ENCODE results near the gene PHACTR3. TPM values are rescaled to one million over a fixed set of nuclear protein-coding genes. Genes with fewer than 3 reads are reported as not detected.

Gene PHACTR3
- total and polyA plus RNA-seq, 7 experiments from 2014 or later: 0.49 TPM; not detected in 6

- no peak overlapping the region for H3K4me3 Mint-ChIP-seq
- Histone ChIP-seq H3K36me3 (ENCODE audit: control insufficient read depth in 2 of 3, insufficient read depth in 3 of 3, low read length in 3 of 3) (no peaks in the 10 kb centered on the region), H3K4me3 (ENCODE audit: low read length) (no peak overlapping the region), H3K4me1 (ENCODE audit: control insufficient read depth in 2 of 2, insufficient read depth in 2 of 2, low read length in 2 of 2) (no peaks in the 10 kb centered on the region), H3K27ac (ENCODE audit: low read depth, low read length) (no peak overlapping the region), H3K27me3 (ENCODE audit: control insufficient read depth in 2 of 2, insufficient read depth in 2 of 2, low read length in 2 of 2) (no peaks in the 10 kb centered on the region), H3K9me3 (ENCODE audit: control insufficient read depth in 2 of 3, low read length in 3 of 3) (no peaks in the 10 kb centered on the region)
- peaks cover 9 to 49% (median 20%) of the 10 kb centered on the region in 5 donors for H3K27me3 Mint-ChIP-seq
- ChIA-PET POLR2A (no interaction called here), CTCF (no interaction called here)
- no peaks in the 10 kb centered on the region for H3K4me1 Mint-ChIP-seq
- intact Hi-C loops (cut with micrococcal nuclease): no loop called here
- no peaks in the 10 kb centered on the region for H3K36me3 Mint-ChIP-seq
- no peak for ATAC-seq
- H3K27ac Mint-ChIP-seq: no peak overlapping the region
- no peak for DNase-seq
- peaks cover 0 to 4% (median 0%) of the 10 kb centered on the region in 11 donors for H3K9me3 Mint-ChIP-seq
Observed at GRCh38 chr20:59673288-59673997, 69.1 kb downstream of the PHACTR3 start.

GRCh38 chr20:59673998-59674445 lies 69.7 kb downstream of the PHACTR3 start:
- no peaks in the 10 kb centered on the region for H3K27me3 ChIP-seq (ENCODE audit: control insufficient read depth in 2 of 2, insufficient read depth in 2 of 2, low read length in 2 of 2)
- H3K9me3 ChIP-seq (ENCODE audit: control insufficient read depth in 2 of 3, low read length in 3 of 3): no peaks in the 10 kb centered on the region
- ATAC-seq: no peak
- no peak overlapping the region for H3K4me3 ChIP-seq (ENCODE audit: low read length)
- H3K27ac ChIP-seq (ENCODE audit: low read depth, low read length): no peak overlapping the region
- H3K27ac Mint-ChIP-seq: no peak overlapping the region
- POLR2A ChIA-PET: no interaction called here
- H3K36me3 ChIP-seq (ENCODE audit: control insufficient read depth in 2 of 3, insufficient read depth in 3 of 3, low read length in 3 of 3): no peaks in the 10 kb centered on the region
- H3K9me3 Mint-ChIP-seq: peaks cover 0 to 4% (median 0%) of the 10 kb centered on the region in 11 donors
- no peaks in the 10 kb centered on the region for H3K4me1 ChIP-seq (ENCODE audit: control insufficient read depth in 2 of 2, insufficient read depth in 2 of 2, low read length in 2 of 2)
- no peak overlapping the region for H3K4me3 Mint-ChIP-seq
- intact Hi-C loops (cut with micrococcal nuclease): no loop called here
- CTCF ChIA-PET: no interaction called here
- H3K4me1 Mint-ChIP-seq: no peaks in the 10 kb centered on the region
- H3K27me3 Mint-ChIP-seq: peaks cover 9 to 52% (median 23%) of the 10 kb centered on the region in 5 donors
- no peaks in the 10 kb centered on the region for H3K36me3 Mint-ChIP-seq
- DNase-seq: no peak

GRCh38 chr20:59676126-59676850 lies 71.9 kb downstream of the PHACTR3 start:
- H3K36me3 ChIP-seq (ENCODE audit: control insufficient read depth in 2 of 3, insufficient read depth in 3 of 3, low read length in 3 of 3): no peaks in the 10 kb centered on the region
- H3K9me3 ChIP-seq (ENCODE audit: control insufficient read depth in 2 of 3, low read length in 3 of 3): no peaks in the 10 kb centered on the region
- peaks cover 9 to 46% (median 36%) of the 10 kb centered on the region in 5 donors for H3K27me3 Mint-ChIP-seq
- H3K36me3 Mint-ChIP-seq: no peaks in the 10 kb centered on the region
- no peaks in the 10 kb centered on the region for H3K27me3 ChIP-seq (ENCODE audit: control insufficient read depth in 2 of 2, insufficient read depth in 2 of 2, low read length in 2 of 2)
- intact Hi-C loops (cut with micrococcal nuclease): no loop called here
- H3K4me3 ChIP-seq (ENCODE audit: low read length): no peak overlapping the region
- no peaks in the 10 kb centered on the region for H3K4me1 Mint-ChIP-seq
- H3K27ac Mint-ChIP-seq: no peak overlapping the region
- no peak overlapping the region for H3K27ac ChIP-seq (ENCODE audit: low read depth, low read length)
- no peak for DNase-seq
- ChIA-PET POLR2A (no interaction called here), CTCF (no interaction called here)
- peaks cover 0 to 1% (median 0%) of the 10 kb centered on the region in 11 donors for H3K9me3 Mint-ChIP-seq
- no peak for ATAC-seq
- no peaks in the 10 kb centered on the region for H3K4me1 ChIP-seq (ENCODE audit: control insufficient read depth in 2 of 2, insufficient read depth in 2 of 2, low read length in 2 of 2)
- no peak overlapping the region for H3K4me3 Mint-ChIP-seq

DNA sequence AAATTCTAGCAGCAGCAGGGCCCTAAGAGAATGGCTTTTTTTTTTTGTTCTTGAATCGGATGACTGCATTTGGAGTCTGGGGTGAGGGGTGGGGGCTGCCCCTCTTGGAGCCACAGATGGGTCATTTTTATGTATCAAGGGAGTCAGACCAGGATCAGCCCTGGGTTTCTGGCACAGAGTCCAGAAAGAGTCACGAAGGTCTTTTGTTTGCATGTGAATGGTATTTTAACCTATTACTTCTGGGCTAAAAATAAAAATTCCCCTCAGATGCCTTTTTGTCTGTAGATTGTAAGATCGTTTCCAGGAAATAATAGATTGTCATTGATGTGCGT lies 72.5 kb downstream of the PHACTR3 start:
- Histone ChIP-seq H3K4me1 (ENCODE audit: control insufficient read depth in 2 of 2, insufficient read depth in 2 of 2, low read length in 2 of 2) (no peaks in the 10 kb centered on the region), H3K36me3 (ENCODE audit: control insufficient read depth in 2 of 3, insufficient read depth in 3 of 3, low read length in 3 of 3) (no peaks in the 10 kb centered on the region), H3K27ac (ENCODE audit: low read depth, low read length) (no peak overlapping the region), H3K27me3 (ENCODE audit: control insufficient read depth in 2 of 2, insufficient read depth in 2 of 2, low read length in 2 of 2) (no peaks in the 10 kb centered on the region), H3K4me3 (ENCODE audit: low read length) (no peak overlapping the region), H3K9me3 (ENCODE audit: control insufficient read depth in 2 of 3, low read length in 3 of 3) (no peaks in the 10 kb centered on the region)
- DNase-seq (no peak), ATAC-seq (no peak)
- ChIA-PET CTCF (no interaction called here), POLR2A (no interaction called here)
- no peaks in the 10 kb centered on the region for H3K36me3 Mint-ChIP-seq
- no peaks in the 10 kb centered on the region for H3K4me1 Mint-ChIP-seq
- peaks cover 9 to 49% (median 36%) of the 10 kb centered on the region in 5 donors for H3K27me3 Mint-ChIP-seq
- intact Hi-C loops (cut with micrococcal nuclease): no loop called here
- no peak overlapping the region for H3K27ac Mint-ChIP-seq
- no peak overlapping the region for H3K4me3 Mint-ChIP-seq
- peaks cover 0 to 1% (median 0%) of the 10 kb centered on the region in 11 donors for H3K9me3 Mint-ChIP-seq

GRCh38 chr20:59677586-59677985 lies 73.2 kb downstream of the PHACTR3 start:
- H3K27me3 ChIP-seq (ENCODE audit: control insufficient read depth in 2 of 2, insufficient read depth in 2 of 2, low read length in 2 of 2): no peaks in the 10 kb centered on the region
- no peaks in the 10 kb centered on the region for H3K9me3 ChIP-seq (ENCODE audit: control insufficient read depth in 2 of 3, low read length in 3 of 3)
- intact Hi-C loops (cut with micrococcal nuclease): no loop called here
- H3K4me1 Mint-ChIP-seq: no peaks in the 10 kb centered on the region
- H3K4me3 Mint-ChIP-seq: no peak overlapping the region
- H3K27ac ChIP-seq (ENCODE audit: low read depth, low read length): no peak overlapping the region
- DNase-seq (no peak), ATAC-seq (no peak)
- no peaks in the 10 kb centered on the region for H3K36me3 Mint-ChIP-seq
- H3K27ac Mint-ChIP-seq: no peak overlapping the region
- CTCF ChIA-PET: no interaction called here
- no peak overlapping the region for H3K4me3 ChIP-seq (ENCODE audit: low read length)
- POLR2A ChIA-PET: no interaction called here
- peaks cover 9 to 53% (median 35%) of the 10 kb centered on the region in 5 donors for H3K27me3 Mint-ChIP-seq
- H3K4me1 ChIP-seq (ENCODE audit: control insufficient read depth in 2 of 2, insufficient read depth in 2 of 2, low read length in 2 of 2): no peaks in the 10 kb centered on the region
- no peaks in the 10 kb centered on the region for H3K36me3 ChIP-seq (ENCODE audit: control insufficient read depth in 2 of 3, insufficient read depth in 3 of 3, low read length in 3 of 3)
- H3K9me3 Mint-ChIP-seq: peaks cover 0 to 3% (median 0%) of the 10 kb centered on the region in 11 donors

GRCh38 chr20:59678288-59678687 lies 73.9 kb downstream of the PHACTR3 start:
- Histone ChIP-seq H3K9me3 (ENCODE audit: control insufficient read depth in 2 of 3, low read length in 3 of 3) (no peaks in the 10 kb centered on the region), H3K27ac (ENCODE audit: low read depth, low read length) (no peak overlapping the region), H3K4me3 (ENCODE audit: low read length) (no peak overlapping the region), H3K36me3 (ENCODE audit: control insufficient read depth in 2 of 3, insufficient read depth in 3 of 3, low read length in 3 of 3) (no peaks in the 10 kb centered on the region), H3K4me1 (ENCODE audit: control insufficient read depth in 2 of 2, insufficient read depth in 2 of 2, low read length in 2 of 2) (no peaks in the 10 kb centered on the region), H3K27me3 (ENCODE audit: control insufficient read depth in 2 of 2, insufficient read depth in 2 of 2, low read length in 2 of 2) (no peaks in the 10 kb centered on the region)
- Mint-ChIP-seq H3K27me3 (peaks cover 9 to 46% (median 36%) of the 10 kb centered on the region in 5 donors), H3K27ac (no peak overlapping the region), H3K4me3 (no peak overlapping the region), H3K4me1 (no peaks in the 10 kb centered on the region), H3K36me3 (no peaks in the 10 kb centered on the region), H3K9me3 (peaks cover 0 to 3% (median 0%) of the 10 kb centered on the region in 11 donors)
- ATAC-seq (no peak), DNase-seq (no peak)
- ChIA-PET CTCF (no interaction called here), POLR2A (no interaction called here)
- intact Hi-C loops (cut with micrococcal nuclease): no loop called here

GRCh38 chr20:59678951-59679350 lies 74.6 kb downstream of the PHACTR3 start:
- Mint-ChIP-seq H3K4me3 (no peak overlapping the region), H3K4me1 (no peaks in the 10 kb centered on the region), H3K27ac (no peak overlapping the region), H3K9me3 (peaks cover 0 to 3% (median 0%) of the 10 kb centered on the region in 11 donors), H3K27me3 (peaks cover 9 to 44% (median 36%) of the 10 kb centered on the region in 5 donors), H3K36me3 (no peaks in the 10 kb centered on the region)
- DNase-seq (no peak), ATAC-seq (no peak)
- intact Hi-C loops (cut with micrococcal nuclease): no loop called here
- no peaks in the 10 kb centered on the region for H3K27me3 ChIP-seq (ENCODE audit: control insufficient read depth in 2 of 2, insufficient read depth in 2 of 2, low read length in 2 of 2)
- H3K4me3 ChIP-seq (ENCODE audit: low read length): no peak overlapping the region
- H3K9me3 ChIP-seq (ENCODE audit: control insufficient read depth in 2 of 3, low read length in 3 of 3): no peaks in the 10 kb centered on the region
- CTCF ChIA-PET: no interaction called here
- H3K4me1 ChIP-seq (ENCODE audit: control insufficient read depth in 2 of 2, insufficient read depth in 2 of 2, low read length in 2 of 2): no peaks in the 10 kb centered on the region
- H3K27ac ChIP-seq (ENCODE audit: low read depth, low read length): no peak overlapping the region
- POLR2A ChIA-PET: no interaction called here
- H3K36me3 ChIP-seq (ENCODE audit: control insufficient read depth in 2 of 3, insufficient read depth in 3 of 3, low read length in 3 of 3): no peaks in the 10 kb centered on the region

All from naive thymus-derived CD4-positive, alpha-beta T cell (primary cell).